Diencephalon (tissue), 1 donor: ENCODE data around the gene PAIP2. TPM values are rescaled to one million over a fixed set of nuclear protein-coding genes. Genes with fewer than 3 reads are reported as not detected.

Source experiments
- small RNA-seq: library from RNA; depleted of rRNA; stranded (forward); fragments of <200 nt; gene quantifications from one replicate; pipeline ENCODE3, GENCODE V24; 2014
- total RNA-seq: library from RNA; depleted of rRNA; stranded (reverse); fragments of >200 nt; gene quantifications from one replicate; pipeline ENCODE4 v1.2.3, GENCODE V29; 2014

The PAIP2 gene, protein sequence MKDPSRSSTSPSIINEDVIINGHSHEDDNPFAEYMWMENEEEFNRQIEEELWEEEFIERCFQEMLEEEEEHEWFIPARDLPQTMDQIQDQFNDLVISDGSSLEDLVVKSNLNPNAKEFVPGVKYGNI
- 135 TPM for total RNA-seq

DNA sequence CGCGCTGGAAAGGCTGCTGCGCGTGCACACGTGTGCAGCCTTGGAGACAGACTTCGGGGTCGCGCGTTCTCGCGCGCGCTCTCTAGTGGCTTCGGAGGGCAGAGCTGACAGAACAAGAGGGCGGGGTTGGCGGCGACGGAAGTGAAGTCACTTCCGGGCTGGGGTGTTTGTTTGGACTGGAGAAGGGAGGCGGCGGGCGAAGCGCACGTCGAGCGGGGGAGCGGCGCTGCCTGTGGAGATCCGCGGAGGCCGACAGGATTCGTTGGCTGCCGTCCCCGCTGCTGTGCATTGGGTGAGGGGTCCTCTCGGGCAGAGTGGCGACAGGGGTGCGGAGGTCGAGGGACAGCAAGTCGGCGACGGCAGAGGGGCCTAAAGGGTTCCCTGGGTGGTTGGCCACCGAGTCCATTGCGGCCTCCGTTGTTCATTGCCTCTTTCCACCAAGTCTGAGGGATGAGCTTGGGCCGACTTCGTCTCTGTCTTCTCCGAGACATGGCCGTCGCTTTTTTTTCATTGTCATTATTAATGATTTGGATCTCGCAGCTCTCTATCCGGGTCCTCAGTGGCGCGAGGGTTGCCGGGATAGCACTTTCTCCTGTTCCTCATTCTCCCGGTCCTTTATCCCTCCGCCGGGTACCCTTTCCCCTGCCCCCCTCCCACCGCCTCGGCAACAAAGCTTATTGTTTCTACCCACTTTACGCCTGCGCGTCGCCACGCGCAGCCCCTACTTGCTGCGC is at the start of gene PAIP2:
Gene PAIP2 (plus strand): TSS at position 166 of the 734 bp plus-strand sequence. CDS start 21,931 bp downstream, outside the sequence.

GRCh38 chr5:139293507-139294373 is 47.9 kb upstream of the PAIP2 start, which contains the start of gene MATR3:
TSS of gene MATR3 (plus strand) at chr5:139293740. CDS start at chr5:139307416, 13,676 bp downstream.

DNA sequence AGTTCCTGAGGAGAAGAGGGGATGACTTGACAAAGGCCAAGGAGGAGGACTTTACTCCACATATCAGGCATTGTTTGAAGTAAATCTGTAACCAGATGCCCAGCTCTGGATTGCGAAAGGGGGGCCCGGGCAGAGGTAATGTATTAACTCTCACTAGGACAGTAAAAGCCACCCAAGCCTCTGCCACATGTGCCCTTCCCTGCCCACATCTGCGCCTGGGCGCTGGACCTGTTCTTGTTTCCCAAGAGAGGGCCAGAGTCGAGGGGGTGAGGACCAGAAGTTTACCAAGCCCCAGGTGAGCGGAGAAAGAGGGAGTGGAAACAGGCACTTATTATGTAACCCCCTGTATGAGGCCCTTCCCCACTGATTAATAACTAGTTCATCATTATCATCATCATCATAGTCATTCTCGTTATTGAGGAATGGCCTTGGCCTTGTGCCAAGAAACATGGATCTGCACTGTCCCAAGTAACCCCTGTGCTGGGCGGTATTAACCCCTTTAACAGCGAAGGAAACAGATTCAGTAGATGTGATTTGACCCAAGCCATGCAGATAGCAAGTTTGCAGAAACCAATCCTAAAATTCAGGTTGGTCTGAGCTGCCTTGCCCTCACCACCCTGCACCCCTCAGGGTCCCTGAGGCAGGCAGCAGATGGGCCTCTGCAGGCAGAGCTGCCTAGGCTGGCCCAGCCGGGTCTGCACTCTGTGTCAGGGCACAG is 41.8 kb downstream of the PAIP2 start, which contains the start of gene SLC23A1:
Gene SLC23A1 (minus strand): TSS at position 23 of the 718 bp plus-strand sequence. CDS start 44 bp downstream, outside the sequence.

DNA sequence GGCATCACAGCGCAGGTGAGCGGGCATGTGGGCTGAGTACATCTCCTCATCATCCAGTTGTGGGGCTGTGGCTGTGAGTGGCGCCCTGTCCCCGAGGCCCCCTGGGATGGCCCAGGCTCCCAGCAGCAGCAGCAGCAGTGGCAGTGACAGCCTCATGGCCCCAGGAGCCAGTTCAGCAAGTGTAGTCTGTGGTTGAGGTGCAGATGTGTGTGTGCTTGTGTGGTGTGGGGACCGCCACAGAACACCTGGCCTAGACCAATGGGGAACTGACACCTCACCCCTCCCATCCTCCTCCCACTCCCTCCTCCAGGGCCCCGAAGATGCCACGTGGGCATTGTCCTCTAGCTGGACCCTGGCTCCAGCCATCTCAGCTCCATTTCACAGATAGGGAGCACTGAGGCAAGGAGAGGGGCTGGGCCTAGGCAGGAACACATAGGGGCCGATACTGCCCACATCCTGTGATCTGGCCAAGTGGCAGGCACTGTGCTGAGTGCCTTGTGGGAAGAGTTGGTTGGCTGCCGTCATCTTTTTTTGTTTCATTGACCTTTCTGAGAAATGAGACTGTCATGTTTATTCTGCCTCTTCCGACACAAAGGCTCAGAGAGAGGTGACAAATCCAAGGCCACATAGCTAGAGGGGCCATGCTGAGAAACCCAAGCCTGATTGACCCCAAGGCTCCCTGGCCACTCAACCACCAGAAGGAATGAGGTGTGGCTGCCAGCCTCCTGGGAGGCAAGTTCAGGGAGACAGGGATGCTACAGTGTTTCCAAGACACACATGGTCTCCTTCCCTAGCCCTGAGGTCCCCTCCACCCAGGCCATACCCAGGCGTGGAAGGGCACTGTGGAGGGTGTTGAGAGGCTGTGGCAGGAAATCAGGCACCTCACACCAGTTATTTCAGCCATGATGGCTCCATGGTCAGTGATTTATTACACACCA is 48.3 kb downstream of the PAIP2 start, which contains the start of gene MZB1:
Gene MZB1 (minus strand): TSS at position 213 of the 938 bp plus-strand sequence. CDS start 57 bp downstream, at position 156.

DNA sequence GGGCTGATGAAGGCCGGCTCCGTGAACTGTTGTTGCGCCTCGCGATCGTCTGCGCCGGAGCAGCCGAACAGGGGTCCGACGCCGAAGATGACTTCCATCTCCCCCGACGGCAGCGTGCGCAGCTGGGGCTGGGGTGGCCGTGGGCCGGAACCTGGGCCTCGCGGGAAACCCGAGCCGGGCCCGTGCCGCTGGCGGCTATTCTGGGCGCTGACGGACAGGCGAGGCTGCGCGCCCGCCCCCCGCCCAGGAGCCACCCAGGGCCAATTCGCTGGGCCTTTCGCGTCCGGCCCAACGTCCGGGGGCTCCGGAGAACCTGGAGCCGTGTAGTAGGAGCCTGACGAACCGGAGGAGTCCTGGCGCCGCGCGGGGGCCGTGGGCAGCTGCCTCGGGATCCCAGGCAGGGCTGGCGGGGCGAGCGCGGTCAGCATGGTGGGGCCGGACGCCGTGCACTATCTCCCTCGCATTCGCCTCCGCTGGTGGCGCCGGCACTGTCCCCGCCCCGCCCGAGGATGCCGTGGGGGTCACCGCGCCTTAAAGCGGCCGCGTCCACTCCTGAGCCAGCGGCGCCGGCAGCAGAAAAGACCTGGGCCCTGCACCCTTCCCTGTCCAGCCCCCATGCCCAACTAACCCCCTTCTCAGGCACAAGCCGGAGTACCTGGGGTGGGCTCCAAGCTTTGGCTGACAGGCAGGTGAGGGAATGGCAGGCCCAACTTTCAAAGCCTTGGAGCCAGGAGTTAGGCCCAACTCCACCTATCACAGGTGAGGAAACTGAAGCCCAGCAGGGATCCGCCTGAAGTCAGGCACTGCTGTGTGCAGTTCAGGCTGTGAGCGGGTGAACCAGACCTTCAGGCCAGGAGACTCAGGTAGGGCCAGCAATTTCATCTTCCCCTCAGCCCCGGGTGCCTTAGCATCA is 53.3 kb downstream of the PAIP2 start, which contains the start of gene PROB1:
Gene PROB1 (minus strand): TSS at position 451 of the 913 bp plus-strand sequence. CDS start 23 bp downstream, at position 428.

DNA sequence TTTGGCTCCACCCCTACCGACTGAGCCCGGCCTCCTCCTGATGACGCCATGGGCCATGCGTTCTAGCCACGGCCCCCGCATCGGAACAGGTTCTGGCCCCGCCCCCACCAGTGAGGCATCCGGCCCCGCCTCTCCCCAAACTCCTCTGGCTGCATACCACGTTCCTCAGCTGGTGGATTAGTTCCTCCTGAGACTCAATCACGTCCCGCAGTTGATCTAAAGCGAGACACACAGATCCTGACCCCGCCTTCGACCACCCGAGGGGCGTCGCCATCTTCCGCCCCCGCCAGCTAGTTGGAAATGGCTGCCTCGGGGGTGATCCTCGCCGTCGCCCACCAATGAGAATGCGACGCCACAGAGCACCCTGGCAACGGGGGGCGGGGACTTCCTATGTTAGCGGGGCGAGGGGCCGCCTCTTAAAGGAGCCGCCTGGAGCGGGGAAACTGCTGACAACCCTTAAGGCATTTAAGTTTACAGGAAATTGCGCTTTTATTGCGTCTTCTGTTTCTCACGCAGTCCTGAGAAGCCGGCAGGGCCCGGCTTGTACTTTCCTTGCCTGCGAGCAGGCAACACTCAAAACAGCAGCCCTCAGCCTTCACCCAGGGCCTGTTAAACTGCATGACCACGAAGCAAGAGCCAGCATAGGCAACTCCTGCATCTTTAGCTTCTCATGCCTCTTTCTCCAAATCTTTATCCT is 62.3 kb downstream of the PAIP2 start, which contains the start of gene SPATA24:
Gene SPATA24 (minus strand): TSS at position 303 of the 697 bp plus-strand sequence. CDS start 29 bp downstream, at position 274.

Small RNAs within 50 kb of the gene (small RNA-seq; reads per million reads assigned to genes)
- not detected for gene RNA5SP195

Other genes starting within 250 kb of the PAIP2 start
- gene SIL1, start 143.5 kb upstream of the PAIP2 start, total RNA-seq, result 14.8 TPM
- 609 TPM for gene MATR3, start 48.1 kb upstream of the PAIP2 start, total RNA-seq
- 0.69 TPM for gene SLC23A1, start 41.4 kb downstream of the PAIP2 start, total RNA-seq
- not detected for gene MZB1, start 48.1 kb downstream of the PAIP2 start, total RNA-seq
- 2.8 TPM for gene PROB1, start 53.2 kb downstream of the PAIP2 start, total RNA-seq
- 8.5 TPM for gene SPATA24, start 62.2 kb downstream of the PAIP2 start, total RNA-seq
- 54.0 TPM for gene DNAJC18, start 97.7 kb downstream of the PAIP2 start, total RNA-seq
- 11.3 TPM for gene ECSCR, start 120.9 kb downstream of the PAIP2 start, total RNA-seq
- gene SMIM33, start 129.2 kb downstream of the PAIP2 start, total RNA-seq, result not detected
- gene STING1, start 140.9 kb downstream of the PAIP2 start, total RNA-seq, result 9.9 TPM
- gene UBE2D2, start 219.5 kb downstream of the PAIP2 start, total RNA-seq, result 122 TPM